Measurements from ENCODE around the gene DOCK3. TPM values are rescaled to one million over a fixed set of nuclear protein-coding genes. Genes with fewer than 3 reads are reported as not detected.
"Not testable (repeated sequence)": the region's sequence is repeated elsewhere in the genome, so short reads cannot be mapped to it uniquely, and the experiment has no call there.

DOCK3 gene
- total RNA-seq, 1 experiment from 2014 or later = 0.26 TPM

- in situ Hi-C loops (cut with HindIII; ENCODE audit: low pct_unique_long_range_greater_than_20kb, low sequenced_read_pairs) = no loop called here
- DNase-seq (ENCODE audit: low read depth, low spot score) = no peak
Observed at GRCh38 chr3:51075221-51075775, 400.6 kb downstream of the DOCK3 start.

DNA sequence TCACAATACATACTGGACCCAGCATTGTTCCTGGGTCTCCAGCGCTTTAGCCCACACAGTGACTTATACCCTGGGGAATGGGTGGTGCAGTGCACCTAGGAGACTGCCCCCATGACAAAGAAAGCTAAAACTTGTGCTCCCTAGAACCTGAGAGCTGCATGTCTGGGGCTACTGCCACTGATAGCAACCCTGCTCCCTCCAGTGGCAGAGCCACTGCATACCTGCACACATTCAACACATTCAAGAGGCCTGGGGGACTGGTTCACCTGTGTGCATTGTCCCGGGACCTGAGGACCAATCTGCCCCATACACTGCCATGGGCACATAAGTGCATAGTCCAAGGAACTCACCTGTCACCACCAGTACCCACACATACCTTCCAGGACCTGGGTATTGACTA, 407.6 kb downstream of the DOCK3 start:
- in situ Hi-C loops (cut with HindIII; ENCODE audit: low pct_unique_long_range_greater_than_20kb, low sequenced_read_pairs) = no loop called here
- DNase-seq (ENCODE audit: low read depth, low spot score) = no peak

DNA sequence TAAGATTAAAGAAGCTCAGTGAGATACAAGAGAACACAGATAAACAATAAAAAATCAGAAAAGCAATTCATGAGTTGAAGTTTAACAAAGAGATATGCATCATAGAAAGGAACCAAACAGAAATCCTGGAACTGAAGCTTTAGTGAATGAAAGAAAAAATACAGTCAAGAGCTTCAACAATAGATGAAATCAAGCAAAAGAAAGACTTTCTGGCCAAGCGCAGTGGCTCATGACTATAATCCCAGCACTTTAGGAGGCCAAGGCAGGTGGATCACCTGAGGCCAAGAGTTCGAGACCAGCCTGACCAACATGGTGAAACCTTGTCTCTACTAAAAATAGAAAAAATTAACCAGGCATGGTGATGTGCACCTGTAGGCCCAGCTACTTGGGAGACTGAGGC, 408.8 kb downstream of the DOCK3 start:
- no peak for DNase-seq (ENCODE audit: low read depth, low spot score)
- in situ Hi-C loops (cut with HindIII; ENCODE audit: low pct_unique_long_range_greater_than_20kb, low sequenced_read_pairs) = no loop called here

GRCh38 chr3:51092141-51092540, 417.4 kb downstream of the DOCK3 start:
- in situ Hi-C loops (cut with HindIII; ENCODE audit: low pct_unique_long_range_greater_than_20kb, low sequenced_read_pairs); DNase-seq (ENCODE audit: low read depth, low spot score): not testable (repeated sequence)

DNA sequence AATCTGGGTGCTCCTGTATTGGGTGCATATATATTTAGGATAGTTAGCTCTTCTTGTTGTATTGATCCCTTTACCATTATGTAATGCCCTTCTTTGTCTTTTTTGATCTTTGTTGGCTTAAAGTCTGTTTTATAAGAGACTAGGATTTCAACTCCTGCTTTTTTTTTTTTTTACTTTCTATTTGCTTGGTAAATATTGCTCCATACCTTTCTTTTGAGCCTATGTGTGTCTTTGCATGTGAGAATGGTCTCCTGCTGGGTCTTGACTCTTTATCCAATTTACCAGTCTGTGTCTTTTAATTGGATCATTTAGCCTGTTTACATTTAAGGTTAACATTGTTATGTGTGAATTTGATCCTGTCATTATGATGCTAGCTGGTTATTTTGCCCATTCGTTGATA, 420.1 kb downstream of the DOCK3 start:
- DNase-seq (ENCODE audit: low read depth, low spot score); in situ Hi-C loops (cut with HindIII; ENCODE audit: low pct_unique_long_range_greater_than_20kb, low sequenced_read_pairs): not testable (repeated sequence)

- DNase-seq (ENCODE audit: low read depth, low spot score) = peak; percentile 84
- in situ Hi-C loops (cut with HindIII; ENCODE audit: low pct_unique_long_range_greater_than_20kb, low sequenced_read_pairs) = no loop called here
Observed at GRCh38 chr3:51099794-51100535, 425.2 kb downstream of the DOCK3 start.

GRCh38 chr3:51100536-51100851, 425.8 kb downstream of the DOCK3 start:
- DNase-seq (ENCODE audit: low read depth, low spot score) = no peak
- in situ Hi-C loops (cut with HindIII; ENCODE audit: low pct_unique_long_range_greater_than_20kb, low sequenced_read_pairs) = no loop called here

DNA sequence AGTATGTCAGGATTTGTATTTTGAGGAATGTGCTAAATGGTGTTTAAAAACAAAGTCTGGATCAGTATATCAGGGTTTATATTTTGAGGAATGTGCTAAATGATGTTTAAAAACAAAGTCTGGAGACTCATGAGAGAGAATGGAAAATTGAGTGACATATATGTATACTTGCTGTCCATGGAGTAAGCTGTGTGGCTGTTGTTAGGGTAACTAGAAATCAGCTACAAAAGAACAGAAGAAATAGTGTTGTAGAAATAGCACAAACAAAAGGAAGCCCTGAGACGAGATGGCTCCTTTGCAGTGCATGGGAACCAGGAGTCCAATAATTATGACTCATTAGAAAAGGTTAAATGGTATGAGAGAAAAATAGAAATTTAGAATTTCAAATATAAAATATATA, 427.7 kb downstream of the DOCK3 start:
- no peak for DNase-seq (ENCODE audit: low read depth, low spot score)
- in situ Hi-C loops (cut with HindIII; ENCODE audit: low pct_unique_long_range_greater_than_20kb, low sequenced_read_pairs) = no loop called here

- DNase-seq (ENCODE audit: low read depth, low spot score) = no peak
- in situ Hi-C loops (cut with HindIII; ENCODE audit: low pct_unique_long_range_greater_than_20kb, low sequenced_read_pairs) = no loop called here
Observed at GRCh38 chr3:51106242-51106876, 431.6 kb downstream of the DOCK3 start.

GRCh38 chr3:51110586-51110985, 435.9 kb downstream of the DOCK3 start:
- in situ Hi-C loops (cut with HindIII; ENCODE audit: low pct_unique_long_range_greater_than_20kb, low sequenced_read_pairs) = no loop called here
- no peak for DNase-seq (ENCODE audit: low read depth, low spot score)

DNA sequence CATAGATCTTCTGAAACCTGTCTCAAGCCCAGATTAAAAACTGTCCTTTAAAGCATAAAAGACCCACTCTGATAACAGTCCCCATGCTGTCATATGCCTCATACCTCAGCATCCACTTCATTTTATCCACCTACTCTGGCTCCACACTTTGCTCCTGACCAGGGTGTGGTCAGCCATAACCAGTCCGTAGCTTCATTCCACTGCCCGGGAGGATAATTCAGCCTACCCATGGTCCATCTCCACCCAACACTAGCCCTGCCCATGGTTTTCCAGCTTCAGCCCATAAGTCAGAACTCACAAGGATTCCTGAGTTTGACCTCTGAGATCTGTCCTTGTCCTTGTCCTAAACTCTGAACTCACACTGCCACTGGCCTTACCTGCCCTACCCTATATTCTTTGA, 448.2 kb downstream of the DOCK3 start:
- in situ Hi-C loops (cut with HindIII; ENCODE audit: low pct_unique_long_range_greater_than_20kb, low sequenced_read_pairs) = no loop called here
- DNase-seq (ENCODE audit: low read depth, low spot score) = no peak

DNA sequence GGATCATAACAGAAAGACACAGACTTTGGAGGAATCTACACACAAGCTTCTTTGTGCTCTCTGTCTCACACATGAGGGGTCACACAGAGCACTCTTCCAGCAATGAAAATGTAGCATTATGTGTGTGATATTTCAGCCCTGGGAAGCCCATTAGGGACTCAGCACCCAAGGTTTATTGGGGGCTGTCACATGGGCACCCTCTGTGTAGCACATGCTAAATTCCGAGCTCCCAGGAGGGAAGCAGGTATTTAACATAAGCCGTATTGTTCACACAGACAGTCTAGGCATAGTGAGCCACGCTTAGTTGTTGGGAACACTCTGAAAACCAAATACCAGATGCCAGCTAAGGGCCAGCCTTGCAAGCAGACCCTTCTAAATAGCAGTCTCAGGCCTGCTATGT, 448.8 kb downstream of the DOCK3 start:
- in situ Hi-C loops (cut with HindIII; ENCODE audit: low pct_unique_long_range_greater_than_20kb, low sequenced_read_pairs) = no loop called here
- peak; percentile 56 for DNase-seq (ENCODE audit: low read depth, low spot score)

DNA sequence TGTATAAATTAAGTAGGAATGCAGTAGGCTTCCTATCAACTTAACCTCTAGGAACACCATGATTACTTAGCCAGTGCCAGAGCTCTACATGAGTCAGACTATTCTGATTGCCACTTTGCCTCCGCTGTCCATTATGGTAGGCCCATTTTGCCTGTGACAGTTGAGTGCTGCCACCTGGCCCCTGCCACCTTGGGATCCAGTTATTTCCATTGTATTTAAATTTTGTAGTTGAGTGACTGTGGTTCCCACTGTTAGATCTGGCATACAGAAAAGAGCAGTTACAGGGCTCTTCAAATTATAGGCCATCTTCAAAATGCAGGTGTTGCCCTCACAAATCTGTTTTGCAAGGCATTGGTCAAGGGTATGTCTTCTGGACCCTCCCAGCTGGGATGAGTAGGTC, 456.9 kb downstream of the DOCK3 start:
- DNase-seq (ENCODE audit: low read depth, low spot score); in situ Hi-C loops (cut with HindIII; ENCODE audit: low pct_unique_long_range_greater_than_20kb, low sequenced_read_pairs): not testable (repeated sequence)

DNA sequence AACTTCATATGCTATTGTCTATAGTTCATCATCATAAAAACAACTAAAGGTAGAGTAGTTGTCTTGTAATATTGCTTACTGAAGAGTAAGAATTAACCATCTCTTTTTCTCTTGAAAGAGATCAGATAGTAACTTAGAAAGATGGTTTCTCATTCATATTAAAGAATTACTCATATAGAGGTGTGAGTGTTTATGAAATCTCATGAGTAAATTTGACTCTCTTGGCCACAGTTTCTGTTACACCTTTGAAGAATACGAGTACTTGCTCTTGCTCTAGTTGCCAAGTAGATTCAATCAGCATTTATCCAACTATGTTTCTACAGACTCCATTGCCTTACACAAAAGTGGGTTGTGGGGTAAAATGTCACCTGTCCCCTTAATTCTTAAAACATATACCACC, 463.0 kb downstream of the DOCK3 start:
- in situ Hi-C loops (cut with HindIII; ENCODE audit: low pct_unique_long_range_greater_than_20kb, low sequenced_read_pairs) = no loop called here
- no peak for DNase-seq (ENCODE audit: low read depth, low spot score)

DNA sequence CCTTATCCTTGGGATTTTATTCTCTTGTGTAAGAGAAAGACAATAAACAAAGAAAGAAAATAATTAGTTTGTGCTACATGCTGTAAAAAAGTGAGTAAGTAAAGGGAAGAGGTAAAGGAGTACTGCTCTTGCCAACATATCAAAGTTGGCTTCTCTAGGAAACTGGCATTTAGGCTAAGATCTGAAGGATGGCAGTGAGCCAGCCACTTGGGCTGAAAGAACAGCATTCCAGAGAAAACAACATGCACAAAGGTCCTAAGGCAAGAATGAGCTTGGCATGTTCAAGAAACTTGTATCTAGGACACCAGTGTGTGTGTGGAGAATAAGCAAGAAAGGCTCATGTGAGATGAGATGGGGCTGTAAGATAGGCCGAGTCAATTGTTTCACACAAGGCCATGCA, 464.9 kb downstream of the DOCK3 start:
- in situ Hi-C loops (cut with HindIII; ENCODE audit: low pct_unique_long_range_greater_than_20kb, low sequenced_read_pairs) = no loop called here
- no peak for DNase-seq (ENCODE audit: low read depth, low spot score)

GRCh38 chr3:51141573-51141972, 466.8 kb downstream of the DOCK3 start:
- DNase-seq (ENCODE audit: low read depth, low spot score) = no peak
- in situ Hi-C loops (cut with HindIII; ENCODE audit: low pct_unique_long_range_greater_than_20kb, low sequenced_read_pairs) = no loop called here

DNA sequence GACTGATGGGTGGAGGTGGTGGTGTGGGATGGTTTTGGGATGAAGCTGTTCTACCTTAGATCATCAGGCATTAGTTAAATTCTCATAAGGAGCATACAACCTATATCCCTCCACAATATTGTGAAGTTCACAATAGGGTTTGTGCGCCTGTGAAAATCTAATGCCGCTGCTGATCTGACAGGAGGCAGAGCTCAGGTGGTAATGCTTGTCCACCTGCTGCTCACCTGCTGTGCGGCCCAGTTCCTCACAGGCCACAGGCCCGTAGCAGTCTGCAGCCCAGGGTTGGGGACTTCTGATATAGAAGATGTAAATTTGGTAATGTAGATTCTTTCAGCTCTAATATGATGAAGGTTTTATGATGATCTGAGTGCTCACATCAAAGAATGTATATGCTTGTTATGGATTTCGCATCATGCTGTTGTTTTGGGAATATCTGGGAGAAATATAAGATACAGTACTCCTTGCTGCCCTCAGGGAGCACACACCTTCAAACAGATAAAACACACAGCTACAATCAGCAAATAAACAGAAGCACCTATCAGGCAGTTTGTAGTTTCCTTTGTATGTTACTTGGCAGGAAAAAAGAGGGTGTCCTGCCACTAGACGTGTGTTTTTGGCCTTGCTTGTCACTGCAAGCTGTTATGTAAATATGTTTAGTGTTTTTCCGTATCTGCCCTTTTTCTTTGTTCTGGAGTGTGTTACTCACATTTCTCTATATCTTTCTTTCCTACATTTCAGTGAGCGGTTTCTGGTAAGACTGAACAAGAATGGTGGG, 471.3 kb downstream of the DOCK3 start:
- DNase-seq (ENCODE audit: low read depth, low spot score) = no peak
- in situ Hi-C loops (cut with HindIII; ENCODE audit: low pct_unique_long_range_greater_than_20kb, low sequenced_read_pairs) = no loop called here

DNA sequence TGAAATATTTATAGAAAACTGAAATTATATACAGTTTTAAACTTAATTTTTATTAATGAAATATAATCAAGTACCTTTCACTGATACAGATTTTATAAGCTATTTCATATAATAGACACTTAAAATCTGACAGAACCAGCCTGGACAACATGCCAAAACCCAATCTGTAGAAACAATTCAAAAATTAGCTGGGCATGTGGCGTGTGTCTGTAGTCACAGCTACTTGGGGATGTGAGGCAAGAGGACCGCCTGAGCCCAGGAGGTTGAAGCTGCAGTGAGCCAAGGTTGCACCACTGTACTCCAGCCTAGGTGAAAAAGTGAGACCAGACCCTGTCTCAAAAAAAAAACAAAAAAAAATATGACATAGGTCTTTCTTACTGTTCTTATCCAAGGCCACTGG, 472.1 kb downstream of the DOCK3 start:
- in situ Hi-C loops (cut with HindIII; ENCODE audit: low pct_unique_long_range_greater_than_20kb, low sequenced_read_pairs) = no loop called here
- DNase-seq (ENCODE audit: low read depth, low spot score) = no peak

Data from SK-MEL-5 (cell line).